ENCODE data around the gene JPT1.

- TF ChIP-seq EZH2 (IDR thresholded peaks at IDR 0.05) (no peak), EZH2phosphoT487 (IDR thresholded peaks at IDR 0.05) (no peak)
- TF ChIP-seq, protein P1, sequence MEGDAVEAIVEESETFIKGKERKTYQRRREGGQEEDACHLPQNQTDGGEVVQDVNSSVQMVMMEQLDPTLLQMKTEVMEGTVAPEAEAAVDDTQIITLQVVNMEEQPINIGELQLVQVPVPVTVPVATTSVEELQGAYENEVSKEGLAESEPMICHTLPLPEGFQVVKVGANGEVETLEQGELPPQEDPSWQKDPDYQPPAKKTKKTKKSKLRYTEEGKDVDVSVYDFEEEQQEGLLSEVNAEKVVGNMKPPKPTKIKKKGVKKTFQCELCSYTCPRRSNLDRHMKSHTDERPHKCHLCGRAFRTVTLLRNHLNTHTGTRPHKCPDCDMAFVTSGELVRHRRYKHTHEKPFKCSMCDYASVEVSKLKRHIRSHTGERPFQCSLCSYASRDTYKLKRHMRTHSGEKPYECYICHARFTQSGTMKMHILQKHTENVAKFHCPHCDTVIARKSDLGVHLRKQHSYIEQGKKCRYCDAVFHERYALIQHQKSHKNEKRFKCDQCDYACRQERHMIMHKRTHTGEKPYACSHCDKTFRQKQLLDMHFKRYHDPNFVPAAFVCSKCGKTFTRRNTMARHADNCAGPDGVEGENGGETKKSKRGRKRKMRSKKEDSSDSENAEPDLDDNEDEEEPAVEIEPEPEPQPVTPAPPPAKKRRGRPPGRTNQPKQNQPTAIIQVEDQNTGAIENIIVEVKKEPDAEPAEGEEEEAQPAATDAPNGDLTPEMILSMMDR (IDR thresholded peaks at IDR 0.05) = no peak
Measured at GRCh38 chr17:75111777-75112335, 42.5 kb downstream of the JPT1 start.
